ENCODE data around the gene SPECC1. TPM values are rescaled to one million over a fixed set of nuclear protein-coding genes. Genes with fewer than 3 reads are reported as not detected.

The SPECC1 gene
- polyA plus RNA-seq, 1 experiment, result 56.4 TPM

DNA sequence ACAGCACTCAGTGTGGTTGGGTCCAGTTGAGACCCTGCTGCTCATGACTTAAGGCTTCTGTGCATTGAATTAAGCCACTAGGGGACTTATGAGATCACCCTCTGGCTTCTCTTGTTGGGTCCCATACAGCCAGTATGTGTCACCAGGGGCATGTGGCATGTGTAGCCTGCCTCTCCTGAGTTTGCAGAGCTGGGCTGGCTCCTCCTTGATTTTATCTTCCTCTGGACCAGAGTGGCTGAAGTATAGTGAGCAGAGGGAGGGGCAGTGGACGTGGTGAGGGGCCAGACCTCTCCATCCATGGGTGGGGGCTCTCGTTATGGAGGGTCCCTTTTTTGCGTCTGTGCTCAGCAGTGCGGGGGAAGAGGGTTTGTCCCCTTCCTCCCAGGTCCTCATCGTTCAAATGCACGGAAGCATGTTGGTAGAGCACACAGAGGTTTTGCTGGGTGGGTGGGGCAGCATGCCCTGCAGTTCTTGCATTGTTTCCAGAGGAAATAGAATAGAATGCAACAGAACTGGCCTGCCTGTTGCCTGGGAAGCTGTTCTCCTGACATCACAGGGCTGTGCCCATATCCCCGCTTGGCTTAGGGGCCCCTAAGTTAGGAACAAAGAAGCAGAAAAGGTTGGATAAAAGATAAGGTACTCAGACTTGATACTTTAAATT, 77.4 kb downstream of the SPECC1 start:
- ChIA-PET CTCF (no interaction called here), POLR2A (no interaction called here)
- Histone ChIP-seq H3K9me3 (ENCODE audit: control insufficient read depth, insufficient read depth, low read length) (no peaks in the 10 kb centered on the region), H3K4me3 (ENCODE audit: low read depth, low read length) (no peak overlapping the region), H3K27ac (ENCODE audit: low read depth, low read length) (no peak overlapping the region), H3K27me3 (ENCODE audit: control insufficient read depth, insufficient read depth, low read length) (peaks cover 27% of the 10 kb centered on the region)
- TF ChIP-seq, protein P1, sequence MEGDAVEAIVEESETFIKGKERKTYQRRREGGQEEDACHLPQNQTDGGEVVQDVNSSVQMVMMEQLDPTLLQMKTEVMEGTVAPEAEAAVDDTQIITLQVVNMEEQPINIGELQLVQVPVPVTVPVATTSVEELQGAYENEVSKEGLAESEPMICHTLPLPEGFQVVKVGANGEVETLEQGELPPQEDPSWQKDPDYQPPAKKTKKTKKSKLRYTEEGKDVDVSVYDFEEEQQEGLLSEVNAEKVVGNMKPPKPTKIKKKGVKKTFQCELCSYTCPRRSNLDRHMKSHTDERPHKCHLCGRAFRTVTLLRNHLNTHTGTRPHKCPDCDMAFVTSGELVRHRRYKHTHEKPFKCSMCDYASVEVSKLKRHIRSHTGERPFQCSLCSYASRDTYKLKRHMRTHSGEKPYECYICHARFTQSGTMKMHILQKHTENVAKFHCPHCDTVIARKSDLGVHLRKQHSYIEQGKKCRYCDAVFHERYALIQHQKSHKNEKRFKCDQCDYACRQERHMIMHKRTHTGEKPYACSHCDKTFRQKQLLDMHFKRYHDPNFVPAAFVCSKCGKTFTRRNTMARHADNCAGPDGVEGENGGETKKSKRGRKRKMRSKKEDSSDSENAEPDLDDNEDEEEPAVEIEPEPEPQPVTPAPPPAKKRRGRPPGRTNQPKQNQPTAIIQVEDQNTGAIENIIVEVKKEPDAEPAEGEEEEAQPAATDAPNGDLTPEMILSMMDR (IDR thresholded peaks at IDR 0.05; ENCODE audit: low read depth, low read length), result no peak
- DNase-seq (ENCODE audit: low read depth, low spot score), result no peak

DNA sequence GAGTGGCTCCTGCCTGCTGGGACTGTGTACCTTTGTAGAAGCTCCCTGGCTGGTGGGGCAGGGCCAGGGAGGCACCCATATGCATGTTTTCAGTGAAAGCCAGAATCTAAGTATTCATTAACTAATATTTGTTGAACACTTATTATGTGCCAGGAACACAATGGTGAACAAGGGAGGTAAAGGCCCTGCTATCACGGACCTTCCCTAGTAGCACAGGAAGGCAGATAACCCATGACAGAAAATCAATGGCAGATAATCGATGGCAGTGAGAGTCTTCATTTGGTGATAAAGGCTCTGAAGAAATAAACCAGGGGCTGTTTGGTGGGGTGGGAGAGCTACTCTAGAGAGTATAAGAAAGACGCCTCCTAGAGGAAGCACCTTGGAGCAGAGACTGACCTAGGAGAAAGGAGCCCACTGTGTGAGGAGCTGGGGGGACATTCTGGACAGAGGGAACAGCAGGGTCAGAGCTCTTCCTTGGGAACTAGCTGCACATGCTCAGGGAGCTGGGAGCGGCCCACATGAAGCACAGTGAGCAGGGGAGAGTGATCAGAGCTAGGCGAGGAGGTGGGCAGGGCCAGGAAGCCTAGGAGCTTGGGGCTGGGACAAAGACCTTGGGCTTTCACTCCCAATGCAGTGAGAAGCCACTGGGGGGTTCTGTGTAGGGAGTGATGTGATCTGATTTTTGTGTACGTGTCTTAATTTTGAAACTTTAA, 78.5 kb downstream of the SPECC1 start:
- TF ChIP-seq, protein P1 (IDR thresholded peaks at IDR 0.05; ENCODE audit: low read depth, low read length), result no peak
- Histone ChIP-seq H3K27ac (ENCODE audit: low read depth, low read length) (no peak overlapping the region), H3K4me3 (ENCODE audit: low read depth, low read length) (no peak overlapping the region), H3K27me3 (ENCODE audit: control insufficient read depth, insufficient read depth, low read length) (peaks cover 25% of the 10 kb centered on the region), H3K9me3 (ENCODE audit: control insufficient read depth, insufficient read depth, low read length) (no peaks in the 10 kb centered on the region)
- no peak for DNase-seq (ENCODE audit: low read depth, low spot score)
- POLR2A ChIA-PET, result no interaction called here
- CTCF ChIA-PET, result interaction anchor here (1.4 to 1.5 kb wide), 2 partner anchors 29 to 95 kb away, joined by 3 to 4 read pairs; no protein-coding TSS in a partner anchor

DNA sequence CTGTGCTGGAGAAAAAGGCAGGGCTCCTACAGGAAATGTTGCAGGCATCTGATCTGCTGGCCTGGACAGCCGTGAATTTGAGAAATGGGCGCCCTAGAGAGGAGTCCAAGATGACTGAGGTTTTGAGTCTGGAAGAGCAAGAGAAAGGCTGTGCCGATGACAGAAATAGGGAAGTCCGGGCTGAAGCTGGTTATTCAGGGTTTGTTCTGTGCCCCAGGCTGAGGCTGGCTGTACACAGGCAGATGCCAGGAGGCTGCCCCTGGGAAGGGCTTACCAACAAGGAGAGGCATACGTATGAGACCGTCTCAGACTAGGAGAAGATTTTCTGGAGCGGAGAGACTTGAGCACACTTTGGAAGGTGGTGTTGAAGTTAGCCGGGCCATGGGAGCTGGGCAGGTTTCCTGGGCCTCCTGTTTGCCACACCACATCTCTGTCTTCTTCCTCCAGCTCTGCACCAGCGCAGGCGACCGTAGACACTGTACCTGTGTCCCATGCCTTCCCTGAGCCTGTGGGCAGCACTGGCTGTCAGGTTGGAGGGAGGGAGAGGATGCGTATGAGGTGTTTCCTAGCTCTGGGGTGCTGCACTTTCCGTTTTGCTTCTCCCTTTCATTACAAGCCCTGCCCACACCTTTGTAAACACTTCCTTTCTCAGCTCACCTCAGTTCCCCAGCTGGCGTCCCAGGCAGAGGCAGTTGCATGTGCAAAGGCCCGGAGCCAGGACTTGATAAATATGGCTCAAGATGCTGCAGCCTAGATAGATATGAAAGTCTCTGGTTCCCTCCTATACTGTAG, 80.8 kb downstream of the SPECC1 start:
- no peak overlapping the region for H3K4me3 ChIP-seq (ENCODE audit: low read depth, low read length)
- ChIA-PET POLR2A (no interaction called here), CTCF (no interaction called here)
- H3K9me3 ChIP-seq (ENCODE audit: control insufficient read depth, insufficient read depth, low read length), result no peaks in the 10 kb centered on the region
- no peak overlapping the region for H3K27ac ChIP-seq (ENCODE audit: low read depth, low read length)
- no peak for DNase-seq (ENCODE audit: low read depth, low spot score)
- H3K27me3 ChIP-seq (ENCODE audit: control insufficient read depth, insufficient read depth, low read length), result peaks cover 24% of the 10 kb centered on the region
- TF ChIP-seq, protein P1 (IDR thresholded peaks at IDR 0.05; ENCODE audit: low read depth, low read length), result no peak

DNA sequence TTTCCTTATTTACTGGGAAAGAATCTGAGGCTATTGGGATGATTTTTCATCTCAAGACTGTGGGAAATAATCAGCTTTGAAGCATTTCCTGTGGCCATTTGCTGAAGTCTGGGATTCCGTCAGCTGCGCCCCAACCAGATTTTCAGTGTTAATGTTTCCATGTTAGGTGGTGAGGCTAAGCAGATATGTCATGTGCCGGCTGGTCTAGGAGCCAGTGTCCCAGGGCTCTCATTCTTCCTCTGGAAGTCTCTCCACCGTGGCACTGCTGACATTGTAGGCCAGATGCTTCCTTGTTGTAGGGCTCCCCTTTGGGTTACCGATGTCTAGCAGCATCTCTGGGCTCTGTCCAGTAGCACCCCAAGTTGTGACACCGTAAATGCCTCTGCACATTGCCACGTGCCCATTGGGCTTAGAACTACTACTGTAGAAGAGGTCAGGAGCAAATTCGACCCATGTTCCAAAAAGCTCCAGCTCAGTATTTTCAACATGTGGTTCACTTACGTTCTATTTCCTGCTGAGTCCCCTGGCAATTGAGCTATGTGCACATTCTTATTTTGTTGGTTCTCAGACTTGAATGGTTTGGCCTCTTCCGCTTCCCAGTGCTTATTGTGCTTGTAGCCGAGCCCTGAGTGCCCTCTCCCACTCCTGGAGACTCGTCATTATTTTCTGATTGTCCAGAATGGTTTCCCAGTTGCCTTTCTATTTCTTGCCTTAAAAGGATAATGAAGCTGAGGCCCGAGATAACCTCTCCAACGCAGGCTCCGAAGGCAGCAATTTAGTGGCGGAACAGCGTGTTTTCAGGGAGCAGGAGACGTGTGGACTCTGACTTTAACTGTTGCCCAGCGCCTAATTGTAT, 82.2 kb downstream of the SPECC1 start:
- Histone ChIP-seq H3K9me3 (ENCODE audit: control insufficient read depth, insufficient read depth, low read length) (no peaks in the 10 kb centered on the region), H3K4me3 (ENCODE audit: low read depth, low read length) (no peak overlapping the region), H3K27ac (ENCODE audit: low read depth, low read length) (no peak overlapping the region), H3K27me3 (ENCODE audit: control insufficient read depth, insufficient read depth, low read length) (peaks cover 22% of the 10 kb centered on the region)
- ChIA-PET POLR2A (no interaction called here), CTCF (interaction anchor here (1.0 kb wide), 1 partner anchor 25 kb away, joined by 3 read pairs; no protein-coding TSS in a partner anchor)
- TF ChIP-seq, protein P1 (IDR thresholded peaks at IDR 0.05; ENCODE audit: low read depth, low read length), result no peak
- DNase-seq (ENCODE audit: low read depth, low spot score), result no peak

All from AG04450 (cell line).